HCT116 (cell line): ENCODE measurements around the gene PER2. TPM values are rescaled to one million over a fixed set of nuclear protein-coding genes. Genes with fewer than 3 reads are reported as not detected.

ENCODE experiments used
- ATAC-seq: fragments of 200-7000 bp; cut with Tn5 transposase; 2 replicates; pipeline ENCODE4 v1.9.1; 2020; ENCODE audit warnings: mild to moderate bottlenecking, moderate library complexity
- BruUV-seq: library from RNA; stranded (reverse); fragments of 400-500 nt; replicated peaks from 2 replicates; lab custom pipeline; 2021; lab: Mats Ljungman, UMichigan
- CTCF ChIA-PET: fragments of 300-600 bp; sonication (Branson Sonifier 250); formaldehyde crosslinking; loops from one replicate; lab custom pipeline; 2021; ENCODE audit warnings: antibody characterized with exemption; lab: Charles Lee
- POLR2A ChIA-PET: fragments of 300-600, 350-600 bp; sonication (Branson Sonifier 250); formaldehyde crosslinking; loops from one replicate; lab custom pipeline; 2021; ENCODE audit warnings: antibody characterized with exemption; lab: Charles Lee
- RAD21 ChIA-PET, 2 experiments: fragments of 300-600 bp; sonication (Branson Sonifier 250); formaldehyde crosslinking; loops; one replicate each; lab custom pipeline; 2023; ENCODE audit warnings: low total read pairs in 2 of 2; ENCODE audit not compliant: uncharacterized antibody in 2 of 2, unreplicated experiment in 2 of 2, low non-redundant PET in 1 of 2; lab: Charles Lee
- DNase-seq: peaks from one replicate; pipeline ENCODE4 v3.0.0-alpha.2; 2010; ENCODE audit warnings: low read depth, low spot score
- H2AFZ ChIP-seq: fragments of 200-600 bp; shearing (Covaris generic), sonication (generic); 2 replicates; pipeline ENCODE4 v1.6.1; 2017; ENCODE audit warnings: low read depth, mixed run types, mixed read lengths, antibody characterized with exemption, low read length; ENCODE audit not compliant: poor library complexity, severe bottlenecking
- H3K27ac ChIP-seq: 2 replicates; pipeline ENCODE4 v1.5.1; 2012; ENCODE audit warnings: low read depth, low read length
- H3K27me3 ChIP-seq: fragments of 200-600 bp; sonication (generic); 2 replicates; pipeline ENCODE4 v1.6.1; 2016; ENCODE audit warnings: mixed run types, low read length, mixed read lengths; ENCODE audit not compliant: insufficient read depth
- H3K36me3 ChIP-seq, 2 experiments: fragments of 200-500 bp in 1 of 2; fragments of 200-600 bp in 1 of 2; sonication (Bioruptor generic) in 1 of 2; sonication (generic) in 1 of 2; 2 replicates each; pipeline versions ENCODE4 v1.5.1 to v1.6.1; 2014 to 2016; ENCODE audit warnings: low read length in 2 of 2, inconsistent platforms in 1 of 2, mixed read lengths in 1 of 2, mixed run types in 1 of 2; ENCODE audit not compliant: insufficient read depth in 2 of 2, control insufficient read depth in 1 of 2
- H3K4me1 ChIP-seq, 2 experiments: fragments of 200-600 bp in 1 of 2; sonication (generic) in 1 of 2; 2 replicates each; pipeline versions ENCODE4 v1.5.1 to v1.6.1; 2012 to 2017; ENCODE audit warnings: low read length in 2 of 2, inconsistent platforms in 1 of 2, mild to moderate bottlenecking in 1 of 2, mixed read lengths in 1 of 2, mixed run types in 1 of 2, moderate library complexity in 1 of 2; ENCODE audit not compliant: insufficient read depth in 2 of 2, control insufficient read depth in 1 of 2
- H3K4me2 ChIP-seq: fragments of 200-600 bp; sonication (generic); 2 replicates; pipeline ENCODE4 v1.6.1; 2017; ENCODE audit warnings: mixed run types, low read length, mixed read lengths
- H3K4me3 ChIP-seq, 2 experiments: fragments of 200-600 bp in 1 of 2; sonication (generic) in 1 of 2; replicated peaks in 1 of 2; 2 replicates each; pipeline ENCODE4 v1.5.1; 2011 to 2016; ENCODE audit warnings: low read length in 2 of 2, control low read depth in 1 of 2, low read depth in 1 of 2, mild to moderate bottlenecking in 1 of 2, mixed read lengths in 1 of 2, mixed run types in 1 of 2
- H3K79me2 ChIP-seq: fragments of 200-600 bp; sonication (generic); 2 replicates; pipeline ENCODE4 v1.6.1; 2017; ENCODE audit warnings: mild to moderate bottlenecking, mixed run types, low read length, moderate library complexity, mixed read lengths; ENCODE audit not compliant: insufficient read depth
- H3K9ac ChIP-seq: fragments of 200-600 bp; sonication (generic); 2 replicates; pipeline ENCODE4 v1.6.1; 2016; ENCODE audit warnings: low read length, mixed read lengths
- H3K9me2 ChIP-seq: fragments of 200-600 bp; sonication (generic), shearing (Covaris generic); 2 replicates; pipeline ENCODE4 v1.6.1; 2017; ENCODE audit warnings: mixed run types, mild to moderate bottlenecking, moderate library complexity; ENCODE audit not compliant: insufficient read depth
- H3K9me3 ChIP-seq, 2 experiments: fragments of 200-500 bp in 1 of 2; fragments of 200-600 bp in 1 of 2; sonication (Bioruptor generic) in 1 of 2; sonication (generic) in 1 of 2; 2 replicates each; pipeline ENCODE4 v1.6.1; 2014 to 2017; ENCODE audit warnings: low read length in 2 of 2, mixed read lengths in 2 of 2, inconsistent platforms in 1 of 2, low read depth in 1 of 2, mild to moderate bottlenecking in 1 of 2, mixed run types in 1 of 2, moderate library complexity in 1 of 2; ENCODE audit not compliant: control insufficient read depth in 1 of 2, insufficient read depth in 1 of 2
- H4K20me1 ChIP-seq: fragments of 200-600 bp; sonication (generic), shearing (Covaris generic); 2 replicates; pipeline ENCODE4 v1.6.1; 2017; ENCODE audit warnings: mixed run types, mild to moderate bottlenecking, moderate library complexity; ENCODE audit not compliant: insufficient read depth
- FOSL1 ChIP-seq: IDR thresholded peaks from 2 replicates; pipeline ENCODE4 v1.6.1; 2012; ENCODE audit warnings: low read depth
- POLR2A ChIP-seq: IDR thresholded peaks from 2 replicates; pipeline ENCODE4 v1.7.0; 2011; ENCODE audit warnings: borderline replicate concordance; ENCODE audit not compliant: insufficient read depth, insufficient read length; ENCODE audit errors: extremely low read depth
- intact Hi-C: fragments of 100-400 bp; cut with micrococcal nuclease; formaldehyde crosslinking; loops from 2 replicates; pipeline ENCODE4 v1.10.0; 2022
- total RNA-seq: library from RNA; stranded (reverse); gene quantifications from one replicate; pipeline ENCODE4 v1.2.1, GENCODE V29; 2021; ENCODE audit not compliant: unreplicated experiment
- TF ChIP-seq, protein P1 (sequence below): IDR thresholded peaks from 2 replicates; pipeline ENCODE4 v1.6.1; 2011; ENCODE audit warnings: mild to moderate bottlenecking, low read length, moderate library complexity; ENCODE audit not compliant: insufficient replicate concordance; ENCODE audit errors: extremely low read depth
- TF ChIP-seq, protein P2 (sequence below): IDR thresholded peaks from 2 replicates; pipeline ENCODE4 v1.6.1; 2012; ENCODE audit warnings: low read depth

Gene PER2
- total RNA-seq, 1 experiment from 2014 or later: 18.7 TPM

DNA sequence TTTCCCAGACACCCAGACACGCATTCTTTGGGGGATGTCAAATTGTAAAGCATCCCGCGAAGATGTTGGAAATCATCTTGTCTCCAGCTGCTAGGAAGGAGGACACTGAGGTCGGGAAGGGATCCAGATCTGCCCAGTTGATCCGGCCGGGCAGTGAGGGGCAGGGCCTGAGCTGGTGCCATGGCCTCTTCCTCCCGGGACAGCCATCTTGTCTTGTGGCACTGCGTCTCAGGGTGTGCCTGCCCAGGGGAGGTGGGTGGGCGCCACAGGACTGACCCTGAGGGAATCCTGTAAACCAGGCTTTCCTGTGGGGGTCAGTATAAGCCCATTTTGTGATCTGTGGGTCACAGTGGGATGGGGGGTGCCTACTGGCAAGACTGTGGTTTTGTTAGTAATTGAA lies 42.0 kb upstream of the PER2 start (continued):
- TF ChIP-seq, protein P1, sequence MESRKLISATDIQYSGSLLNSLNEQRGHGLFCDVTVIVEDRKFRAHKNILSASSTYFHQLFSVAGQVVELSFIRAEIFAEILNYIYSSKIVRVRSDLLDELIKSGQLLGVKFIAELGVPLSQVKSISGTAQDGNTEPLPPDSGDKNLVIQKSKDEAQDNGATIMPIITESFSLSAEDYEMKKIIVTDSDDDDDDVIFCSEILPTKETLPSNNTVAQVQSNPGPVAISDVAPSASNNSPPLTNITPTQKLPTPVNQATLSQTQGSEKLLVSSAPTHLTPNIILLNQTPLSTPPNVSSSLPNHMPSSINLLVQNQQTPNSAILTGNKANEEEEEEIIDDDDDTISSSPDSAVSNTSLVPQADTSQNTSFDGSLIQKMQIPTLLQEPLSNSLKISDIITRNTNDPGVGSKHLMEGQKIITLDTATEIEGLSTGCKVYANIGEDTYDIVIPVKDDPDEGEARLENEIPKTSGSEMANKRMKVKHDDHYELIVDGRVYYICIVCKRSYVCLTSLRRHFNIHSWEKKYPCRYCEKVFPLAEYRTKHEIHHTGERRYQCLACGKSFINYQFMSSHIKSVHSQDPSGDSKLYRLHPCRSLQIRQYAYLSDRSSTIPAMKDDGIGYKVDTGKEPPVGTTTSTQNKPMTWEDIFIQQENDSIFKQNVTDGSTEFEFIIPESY: no peak
- no peak for TF ChIP-seq FOSL1

DNA sequence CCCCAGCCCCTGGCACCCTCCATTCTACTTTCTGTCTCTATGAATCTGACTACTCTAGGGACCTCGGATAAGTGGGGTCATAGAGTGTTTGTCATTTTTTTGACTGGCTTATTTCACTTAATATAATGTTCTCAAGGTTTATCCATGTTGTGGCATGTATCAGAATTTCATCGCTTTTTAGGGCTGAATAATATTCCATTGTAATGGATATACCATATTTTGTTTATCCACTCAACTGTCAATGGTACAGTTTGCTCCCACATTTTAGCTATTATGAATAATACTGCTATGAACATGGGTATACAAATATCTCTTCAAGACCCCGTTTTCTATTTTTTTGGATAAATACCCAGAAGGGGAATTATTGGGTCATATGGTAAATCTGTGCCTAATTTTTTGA lies 39.3 kb upstream of the PER2 start:
- Histone ChIP-seq H2AFZ (no peak overlapping the region), H3K4me2 (no peak overlapping the region), H3K36me3 (peaks cover 3 to 15% of the 10 kb centered on the region in 2 experiments; a peak in 2 of 4 replicates), H3K9me3 (no peaks in the 10 kb centered on the region), H4K20me1 (no peaks in the 10 kb centered on the region), H3K9ac (no peak overlapping the region), H3K9me2 (no peaks in the 10 kb centered on the region), H3K4me3 (no peak overlapping the region), H3K27ac (no peak overlapping the region)
- no TSS peak for BruUV-seq
- DNase-seq: no peak
- ChIA-PET POLR2A (no interaction called here), RAD21 (no interaction called here), CTCF (no interaction called here)
- TF ChIP-seq, protein P2, sequence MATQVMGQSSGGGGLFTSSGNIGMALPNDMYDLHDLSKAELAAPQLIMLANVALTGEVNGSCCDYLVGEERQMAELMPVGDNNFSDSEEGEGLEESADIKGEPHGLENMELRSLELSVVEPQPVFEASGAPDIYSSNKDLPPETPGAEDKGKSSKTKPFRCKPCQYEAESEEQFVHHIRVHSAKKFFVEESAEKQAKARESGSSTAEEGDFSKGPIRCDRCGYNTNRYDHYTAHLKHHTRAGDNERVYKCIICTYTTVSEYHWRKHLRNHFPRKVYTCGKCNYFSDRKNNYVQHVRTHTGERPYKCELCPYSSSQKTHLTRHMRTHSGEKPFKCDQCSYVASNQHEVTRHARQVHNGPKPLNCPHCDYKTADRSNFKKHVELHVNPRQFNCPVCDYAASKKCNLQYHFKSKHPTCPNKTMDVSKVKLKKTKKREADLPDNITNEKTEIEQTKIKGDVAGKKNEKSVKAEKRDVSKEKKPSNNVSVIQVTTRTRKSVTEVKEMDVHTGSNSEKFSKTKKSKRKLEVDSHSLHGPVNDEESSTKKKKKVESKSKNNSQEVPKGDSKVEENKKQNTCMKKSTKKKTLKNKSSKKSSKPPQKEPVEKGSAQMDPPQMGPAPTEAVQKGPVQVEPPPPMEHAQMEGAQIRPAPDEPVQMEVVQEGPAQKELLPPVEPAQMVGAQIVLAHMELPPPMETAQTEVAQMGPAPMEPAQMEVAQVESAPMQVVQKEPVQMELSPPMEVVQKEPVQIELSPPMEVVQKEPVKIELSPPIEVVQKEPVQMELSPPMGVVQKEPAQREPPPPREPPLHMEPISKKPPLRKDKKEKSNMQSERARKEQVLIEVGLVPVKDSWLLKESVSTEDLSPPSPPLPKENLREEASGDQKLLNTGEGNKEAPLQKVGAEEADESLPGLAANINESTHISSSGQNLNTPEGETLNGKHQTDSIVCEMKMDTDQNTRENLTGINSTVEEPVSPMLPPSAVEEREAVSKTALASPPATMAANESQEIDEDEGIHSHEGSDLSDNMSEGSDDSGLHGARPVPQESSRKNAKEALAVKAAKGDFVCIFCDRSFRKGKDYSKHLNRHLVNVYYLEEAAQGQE: no peak
- no peak for TF ChIP-seq POLR2A
- TF ChIP-seq, all 23 proteins: peak for 0
- no peaks in the 10 kb centered on the region for H3K4me1 ChIP-seq
- ATAC-seq: no peak
- H3K79me2 ChIP-seq: peaks cover 3% of the 10 kb centered on the region; the same call in 1 of the 2 replicates
- no peaks in the 10 kb centered on the region for H3K27me3 ChIP-seq
- intact Hi-C loops: no loop called here
